GM23338 (cell line): ENCODE data around the gene APOL2.

Source experiments
- CREB1 ChIP-seq: fragments of 250-450 bp; sonication (Bioruptor Pico); IDR thresholded peaks from 2 replicates; pipeline ENCODE4 v1.5.0; 2020; ENCODE audit warnings: low read depth, mild to moderate bottlenecking, moderate library complexity
- CTCF ChIP-seq, 2 experiments: fragments of 200-600 bp in 1 of 2; sonication (generic) in 1 of 2; conservative IDR thresholded peaks; 2 replicates each; pipeline versions ENCODE4 v1.5.1 to v1.6.1; 2016 to 2017; ENCODE audit warnings: antibody characterized with exemption in 2 of 2, low read depth in 2 of 2, mild to moderate bottlenecking in 2 of 2, moderate library complexity in 1 of 2
- EZH2phosphoT487 ChIP-seq: fragments of 200-600 bp; sonication (generic); IDR thresholded peaks from one replicate; pipeline ENCODE4 v1.8.1; 2018; ENCODE audit warnings: antibody characterized with exemption; ENCODE audit not compliant: unreplicated experiment
- JUNB ChIP-seq: IDR thresholded peaks from one replicate; pipeline ENCODE4 v1.6.1; 2016; ENCODE audit warnings: antibody characterized with exemption; ENCODE audit not compliant: unreplicated experiment
- POLR2AphosphoS5 ChIP-seq: IDR thresholded peaks from 2 replicates; pipeline ENCODE4 v1.6.1; 2016; ENCODE audit warnings: antibody characterized with exemption, low read depth
- STAT1 ChIP-seq: IDR thresholded peaks from one replicate; pipeline ENCODE4 v1.6.1; 2016; ENCODE audit warnings: antibody characterized with exemption; ENCODE audit not compliant: unreplicated experiment

- TF ChIP-seq CTCF (conservative IDR thresholded peaks at IDR 0.05; ENCODE audit: low read depth in 2 of 2): no peak
- no peak for TF ChIP-seq EZH2phosphoT487
- TF ChIP-seq POLR2AphosphoS5: no peak
- TF ChIP-seq STAT1: no peak
- no peak for TF ChIP-seq JUNB
- TF ChIP-seq CREB1: no peak
Observed at GRCh38 chr22:36253523-36254490, 14.5 kb upstream of the APOL2 start.
